ENCODE data around the gene HEG1.

Gene HEG1

GRCh38 chr3:124935264-124935663 lies 120.5 kb downstream of the HEG1 start:
- no peaks in the 10 kb centered on the region for H3K36me3 Mint-ChIP-seq (ENCODE audit: low read depth)
- H3K9me3 Mint-ChIP-seq, result peaks cover 3% of the 10 kb centered on the region
- H3K4me3 Mint-ChIP-seq, result no peak overlapping the region
- H3K4me1 Mint-ChIP-seq, result no peaks in the 10 kb centered on the region
- H3K27me3 Mint-ChIP-seq (ENCODE audit: low read depth), result peaks cover 16% of the 10 kb centered on the region
- H3K27ac Mint-ChIP-seq, result no peak overlapping the region
- TF ChIP-seq, protein P1, sequence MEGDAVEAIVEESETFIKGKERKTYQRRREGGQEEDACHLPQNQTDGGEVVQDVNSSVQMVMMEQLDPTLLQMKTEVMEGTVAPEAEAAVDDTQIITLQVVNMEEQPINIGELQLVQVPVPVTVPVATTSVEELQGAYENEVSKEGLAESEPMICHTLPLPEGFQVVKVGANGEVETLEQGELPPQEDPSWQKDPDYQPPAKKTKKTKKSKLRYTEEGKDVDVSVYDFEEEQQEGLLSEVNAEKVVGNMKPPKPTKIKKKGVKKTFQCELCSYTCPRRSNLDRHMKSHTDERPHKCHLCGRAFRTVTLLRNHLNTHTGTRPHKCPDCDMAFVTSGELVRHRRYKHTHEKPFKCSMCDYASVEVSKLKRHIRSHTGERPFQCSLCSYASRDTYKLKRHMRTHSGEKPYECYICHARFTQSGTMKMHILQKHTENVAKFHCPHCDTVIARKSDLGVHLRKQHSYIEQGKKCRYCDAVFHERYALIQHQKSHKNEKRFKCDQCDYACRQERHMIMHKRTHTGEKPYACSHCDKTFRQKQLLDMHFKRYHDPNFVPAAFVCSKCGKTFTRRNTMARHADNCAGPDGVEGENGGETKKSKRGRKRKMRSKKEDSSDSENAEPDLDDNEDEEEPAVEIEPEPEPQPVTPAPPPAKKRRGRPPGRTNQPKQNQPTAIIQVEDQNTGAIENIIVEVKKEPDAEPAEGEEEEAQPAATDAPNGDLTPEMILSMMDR (IDR thresholded peaks at IDR 0.05; ENCODE audit: unreplicated experiment in 3 of 3), result no peak

- no peaks in the 10 kb centered on the region for H3K4me1 Mint-ChIP-seq
- H3K9me3 Mint-ChIP-seq, result peaks cover 3% of the 10 kb centered on the region
- H3K27ac Mint-ChIP-seq, result no peak within 1 kb of the TSS
- no peak within 1 kb of the TSS for H3K4me3 Mint-ChIP-seq
- peaks cover 16% of the 10 kb centered on the region for H3K27me3 Mint-ChIP-seq (ENCODE audit: low read depth)
- TF ChIP-seq, protein P1 (IDR thresholded peaks at IDR 0.05; ENCODE audit: unreplicated experiment in 3 of 3), result no peak
- no peaks in the 10 kb centered on the region for H3K36me3 Mint-ChIP-seq (ENCODE audit: low read depth)
Measured at GRCh38 chr3:124934577-124934976, 121.2 kb downstream of the HEG1 start, which contains the start of gene MUC13. TSS of gene MUC13 (minus strand) at chr3:124934751. CDS start at chr3:124934712, 39 bp downstream.

- no peaks in the 10 kb centered on the region for H3K4me1 Mint-ChIP-seq
- H3K36me3 Mint-ChIP-seq (ENCODE audit: low read depth), result no peaks in the 10 kb centered on the region
- TF ChIP-seq, protein P1 (IDR thresholded peaks at IDR 0.05; ENCODE audit: unreplicated experiment in 3 of 3), result peak; percentile 50 to 65 (median 62)
- H3K4me3 Mint-ChIP-seq, result no peak overlapping the region
- H3K27me3 Mint-ChIP-seq (ENCODE audit: low read depth), result peaks cover 13% of the 10 kb centered on the region
- H3K9me3 Mint-ChIP-seq, result no peaks in the 10 kb centered on the region
- no peak overlapping the region for H3K27ac Mint-ChIP-seq
Measured at GRCh38 chr3:124928333-124929202, 127.2 kb downstream of the HEG1 start.

- Mint-ChIP-seq H3K36me3 (ENCODE audit: low read depth) (no peaks in the 10 kb centered on the region), H3K4me3 (no peak overlapping the region), H3K4me1 (no peaks in the 10 kb centered on the region), H3K27me3 (ENCODE audit: low read depth) (peaks cover 8% of the 10 kb centered on the region), H3K9me3 (no peaks in the 10 kb centered on the region), H3K27ac (no peak overlapping the region)
- TF ChIP-seq, protein P1 (IDR thresholded peaks at IDR 0.05; ENCODE audit: unreplicated experiment in 3 of 3), result no peak
Measured at GRCh38 chr3:124927574-124928045, 128.2 kb downstream of the HEG1 start.

DNA sequence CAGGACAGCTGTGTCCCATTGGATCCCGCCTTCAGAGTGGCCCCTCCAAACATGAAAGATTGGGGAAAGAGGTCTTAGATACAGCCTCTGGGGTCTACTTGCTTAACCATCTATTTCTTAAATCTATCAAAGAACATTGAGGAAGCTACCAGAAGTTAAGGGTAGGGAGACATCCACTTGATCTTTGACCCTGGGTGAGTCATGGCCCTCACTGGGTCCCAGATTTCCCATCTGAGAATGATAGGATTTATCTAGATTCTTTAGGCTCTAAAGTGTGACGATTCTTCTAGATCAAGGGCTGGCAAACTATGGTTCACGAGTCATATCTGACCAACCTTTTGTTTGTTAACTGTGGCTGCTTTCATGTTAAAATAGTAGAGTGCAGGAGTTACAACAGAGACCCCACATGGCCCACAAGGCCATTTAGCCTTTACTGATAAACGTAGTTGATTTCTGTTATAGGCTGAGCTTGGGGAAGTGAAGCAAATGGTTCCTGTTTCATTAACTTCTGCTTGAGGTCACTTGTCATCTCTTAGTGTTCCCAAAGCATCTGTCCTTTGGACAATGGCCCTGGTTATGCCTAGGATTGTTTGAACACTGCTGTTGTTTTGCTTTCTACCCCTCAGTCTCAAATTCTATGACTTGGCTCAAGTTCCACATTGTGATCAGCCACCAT lies 129.2 kb downstream of the HEG1 start:
- Mint-ChIP-seq H3K4me1 (no peaks in the 10 kb centered on the region), H3K27ac (no peak overlapping the region), H3K4me3 (no peak overlapping the region), H3K27me3 (ENCODE audit: low read depth) (peaks cover 6% of the 10 kb centered on the region), H3K9me3 (no peaks in the 10 kb centered on the region), H3K36me3 (ENCODE audit: low read depth) (no peaks in the 10 kb centered on the region)
- TF ChIP-seq, protein P1 (IDR thresholded peaks at IDR 0.05; ENCODE audit: unreplicated experiment in 3 of 3), result no peak
